Measurements from ENCODE around the gene FEM1A. TPM values are rescaled to one million over a fixed set of nuclear protein-coding genes. Genes with fewer than 3 reads are reported as not detected.

FEM1A gene
- polyA plus RNA-seq, 1 of the 3 experiments (the other 2 are of a cell fraction): 4.8 TPM

GRCh38 chr19:4816950-4817278, 25.4 kb downstream of the FEM1A start (continued):
- TF ChIP-seq YY1 (IDR thresholded peaks at IDR 0.05; ENCODE audit: low read depth) (no peak), MEF2A (IDR thresholded peaks at IDR 0.05; ENCODE audit: borderline replicate concordance, low read depth) (no peak)
- TF ChIP-seq, protein P1, sequence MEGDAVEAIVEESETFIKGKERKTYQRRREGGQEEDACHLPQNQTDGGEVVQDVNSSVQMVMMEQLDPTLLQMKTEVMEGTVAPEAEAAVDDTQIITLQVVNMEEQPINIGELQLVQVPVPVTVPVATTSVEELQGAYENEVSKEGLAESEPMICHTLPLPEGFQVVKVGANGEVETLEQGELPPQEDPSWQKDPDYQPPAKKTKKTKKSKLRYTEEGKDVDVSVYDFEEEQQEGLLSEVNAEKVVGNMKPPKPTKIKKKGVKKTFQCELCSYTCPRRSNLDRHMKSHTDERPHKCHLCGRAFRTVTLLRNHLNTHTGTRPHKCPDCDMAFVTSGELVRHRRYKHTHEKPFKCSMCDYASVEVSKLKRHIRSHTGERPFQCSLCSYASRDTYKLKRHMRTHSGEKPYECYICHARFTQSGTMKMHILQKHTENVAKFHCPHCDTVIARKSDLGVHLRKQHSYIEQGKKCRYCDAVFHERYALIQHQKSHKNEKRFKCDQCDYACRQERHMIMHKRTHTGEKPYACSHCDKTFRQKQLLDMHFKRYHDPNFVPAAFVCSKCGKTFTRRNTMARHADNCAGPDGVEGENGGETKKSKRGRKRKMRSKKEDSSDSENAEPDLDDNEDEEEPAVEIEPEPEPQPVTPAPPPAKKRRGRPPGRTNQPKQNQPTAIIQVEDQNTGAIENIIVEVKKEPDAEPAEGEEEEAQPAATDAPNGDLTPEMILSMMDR (IDR thresholded peaks at IDR 0.05): no peak

DNA sequence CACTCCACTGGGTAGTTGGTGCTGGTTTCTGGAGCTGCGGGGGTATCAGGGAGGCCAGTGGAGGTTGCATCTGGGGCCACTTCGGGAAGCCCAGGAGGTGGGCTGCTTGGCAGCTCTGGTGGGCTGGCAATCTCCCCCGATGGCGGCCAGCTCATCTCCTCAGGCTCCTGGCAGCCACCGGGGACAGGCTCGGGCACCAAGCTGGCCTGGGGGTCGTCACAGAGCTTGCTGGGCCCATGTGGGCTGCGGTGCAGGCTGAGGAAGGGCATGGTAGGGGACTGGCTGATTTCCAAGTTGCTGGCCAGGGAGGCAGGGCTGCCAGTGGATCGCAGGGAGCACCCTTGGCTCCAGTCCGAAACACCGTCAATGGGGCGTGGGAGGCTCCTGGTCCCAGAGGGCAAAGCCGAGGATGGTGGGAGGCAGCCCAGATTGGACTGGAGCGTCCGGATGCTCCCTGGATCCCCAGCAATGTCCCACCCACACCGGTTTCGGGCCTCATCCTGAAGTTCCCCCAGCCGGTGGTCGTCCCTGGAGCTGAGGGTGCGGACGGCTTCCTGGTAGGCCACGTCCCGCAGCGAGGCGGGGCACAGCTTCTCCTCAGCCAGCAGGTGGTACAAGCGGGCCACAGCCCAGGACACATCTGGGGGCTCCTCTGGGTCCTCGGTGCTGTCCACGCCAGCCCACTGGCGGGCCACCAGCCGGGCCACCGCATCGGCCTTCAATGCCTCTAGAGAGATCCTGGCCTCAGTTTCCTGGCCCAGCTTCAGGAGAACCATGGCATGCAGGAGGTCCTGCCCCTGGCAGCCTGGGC, 26.1 kb downstream of the FEM1A start:
- peaks cover 40% of the 10 kb centered on the region for H3K79me2 ChIP-seq (ENCODE audit: insufficient read depth)
- ChIA-PET CTCF (interaction anchor here (0.9 to 2.6 kb wide), 7 partner anchors 8 to 95 kb away, joined by 3 to 24 read pairs (median 3); partner anchors contain the start of gene FEM1A), POLR2A (no interaction called here)
- no peak overlapping the region for H3K4me3 ChIP-seq (ENCODE audit: low read depth in 2 of 2, low read length in 1 of 2)
- no peak overlapping the region for H3K9ac ChIP-seq
- H3K4me1 ChIP-seq (ENCODE audit: control insufficient read depth in 1 of 2, insufficient read depth in 2 of 2, low read depth in 1 of 2, low read length in 1 of 2): peaks cover 3 to 7% of the 10 kb centered on the region in 2 experiments; a peak in 2 of 4 replicates
- no peaks in the 10 kb centered on the region for H4K20me1 ChIP-seq (ENCODE audit: insufficient read depth)
- no peak overlapping the region for H3K4me2 ChIP-seq
- TF ChIP-seq FOXJ3 (CRISPR knock-in tag; IDR thresholded peaks at IDR 0.05) (no peak), RAD21 (IDR thresholded peaks at IDR 0.05; ENCODE audit: low read length) (no peak), GABPA (IDR thresholded peaks at IDR 0.05; ENCODE audit: low read depth) (no peak), EZH2phosphoT487 (IDR thresholded peaks at IDR 0.05; ENCODE audit: borderline replicate concordance, low read depth) (no peak), SMC3 (IDR thresholded peaks at IDR 0.05; ENCODE audit: low read depth, low read length) (no peak), JUND (IDR thresholded peaks at IDR 0.05) (no peak)
- TF ChIP-seq, protein P2, sequence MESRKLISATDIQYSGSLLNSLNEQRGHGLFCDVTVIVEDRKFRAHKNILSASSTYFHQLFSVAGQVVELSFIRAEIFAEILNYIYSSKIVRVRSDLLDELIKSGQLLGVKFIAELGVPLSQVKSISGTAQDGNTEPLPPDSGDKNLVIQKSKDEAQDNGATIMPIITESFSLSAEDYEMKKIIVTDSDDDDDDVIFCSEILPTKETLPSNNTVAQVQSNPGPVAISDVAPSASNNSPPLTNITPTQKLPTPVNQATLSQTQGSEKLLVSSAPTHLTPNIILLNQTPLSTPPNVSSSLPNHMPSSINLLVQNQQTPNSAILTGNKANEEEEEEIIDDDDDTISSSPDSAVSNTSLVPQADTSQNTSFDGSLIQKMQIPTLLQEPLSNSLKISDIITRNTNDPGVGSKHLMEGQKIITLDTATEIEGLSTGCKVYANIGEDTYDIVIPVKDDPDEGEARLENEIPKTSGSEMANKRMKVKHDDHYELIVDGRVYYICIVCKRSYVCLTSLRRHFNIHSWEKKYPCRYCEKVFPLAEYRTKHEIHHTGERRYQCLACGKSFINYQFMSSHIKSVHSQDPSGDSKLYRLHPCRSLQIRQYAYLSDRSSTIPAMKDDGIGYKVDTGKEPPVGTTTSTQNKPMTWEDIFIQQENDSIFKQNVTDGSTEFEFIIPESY (IDR thresholded peaks at IDR 0.05; ENCODE audit: borderline replicate concordance, low read depth): no peak
- no peak for DNase-seq
- H3K9me2 ChIP-seq: no peaks in the 10 kb centered on the region
- H3K27ac ChIP-seq (ENCODE audit: low read depth in 2 of 2, low read length in 1 of 2): no peak overlapping the region
- no peaks in the 10 kb centered on the region for H3K27me3 ChIP-seq (ENCODE audit: insufficient read depth)
- H2AFZ ChIP-seq (ENCODE audit: low read depth): no peak overlapping the region
- 97% methylated on average over 7 of the region's 32 CpGs for WGBS (ENCODE audit: low lambda C conversion rate)
- peaks cover 29% of the 10 kb centered on the region for H3F3A ChIP-seq (replicated peaks; ENCODE audit: insufficient read depth)
- H3K9me3 ChIP-seq: no peaks in the 10 kb centered on the region
- H3K36me3 ChIP-seq (replicated peaks in 1 of 2; ENCODE audit: control insufficient read depth in 1 of 2, insufficient read depth in 2 of 2, low read length in 1 of 2): peaks cover 4 to 17% of the 10 kb centered on the region in 2 experiments

- Histone ChIP-seq H3K27me3 (ENCODE audit: insufficient read depth) (no peaks in the 10 kb centered on the region), H3K9ac (no peak overlapping the region), H3K9me2 (no peaks in the 10 kb centered on the region), H3K27ac (ENCODE audit: low read depth in 2 of 2, low read length in 1 of 2) (no peak overlapping the region), H4K20me1 (ENCODE audit: insufficient read depth) (0 out of 2 replicates have a peak, but pooled peaks cover 3% of the 10 kb centered on the region), H2AFZ (ENCODE audit: low read depth) (no peak overlapping the region), H3K4me3 (ENCODE audit: low read depth in 2 of 2, low read length in 1 of 2) (no peak overlapping the region), H3K79me2 (ENCODE audit: insufficient read depth) (peaks cover 75% of the 10 kb centered on the region), H3K4me1 (ENCODE audit: control insufficient read depth in 1 of 2, insufficient read depth in 2 of 2, low read depth in 1 of 2, low read length in 1 of 2) (no peaks in the 10 kb centered on the region), H3K36me3 (replicated peaks in 1 of 2; ENCODE audit: control insufficient read depth in 1 of 2, insufficient read depth in 2 of 2, low read length in 1 of 2) (peaks cover 3 to 17% of the 10 kb centered on the region in 2 experiments), H3K4me2 (no peak overlapping the region), H3K9me3 (no peaks in the 10 kb centered on the region), H3F3A (replicated peaks; ENCODE audit: insufficient read depth) (peaks cover 3% of the 10 kb centered on the region)
- CTCF ChIA-PET: interaction anchor here (7.4 to 8.1 kb wide), 2 partner anchors 12 to 30 kb away, joined by 44 to 47 read pairs; no protein-coding TSS in a partner anchor
- POLR2A ChIA-PET: no interaction called here
- 90% methylated on average over 4 of the region's 4 CpGs for WGBS (ENCODE audit: low lambda C conversion rate)
- no peak for DNase-seq
- no peak for TF ChIP-seq NRF1 (IDR thresholded peaks at IDR 0.05; ENCODE audit: low read depth, low read length)
- TF ChIP-seq, protein P3, sequence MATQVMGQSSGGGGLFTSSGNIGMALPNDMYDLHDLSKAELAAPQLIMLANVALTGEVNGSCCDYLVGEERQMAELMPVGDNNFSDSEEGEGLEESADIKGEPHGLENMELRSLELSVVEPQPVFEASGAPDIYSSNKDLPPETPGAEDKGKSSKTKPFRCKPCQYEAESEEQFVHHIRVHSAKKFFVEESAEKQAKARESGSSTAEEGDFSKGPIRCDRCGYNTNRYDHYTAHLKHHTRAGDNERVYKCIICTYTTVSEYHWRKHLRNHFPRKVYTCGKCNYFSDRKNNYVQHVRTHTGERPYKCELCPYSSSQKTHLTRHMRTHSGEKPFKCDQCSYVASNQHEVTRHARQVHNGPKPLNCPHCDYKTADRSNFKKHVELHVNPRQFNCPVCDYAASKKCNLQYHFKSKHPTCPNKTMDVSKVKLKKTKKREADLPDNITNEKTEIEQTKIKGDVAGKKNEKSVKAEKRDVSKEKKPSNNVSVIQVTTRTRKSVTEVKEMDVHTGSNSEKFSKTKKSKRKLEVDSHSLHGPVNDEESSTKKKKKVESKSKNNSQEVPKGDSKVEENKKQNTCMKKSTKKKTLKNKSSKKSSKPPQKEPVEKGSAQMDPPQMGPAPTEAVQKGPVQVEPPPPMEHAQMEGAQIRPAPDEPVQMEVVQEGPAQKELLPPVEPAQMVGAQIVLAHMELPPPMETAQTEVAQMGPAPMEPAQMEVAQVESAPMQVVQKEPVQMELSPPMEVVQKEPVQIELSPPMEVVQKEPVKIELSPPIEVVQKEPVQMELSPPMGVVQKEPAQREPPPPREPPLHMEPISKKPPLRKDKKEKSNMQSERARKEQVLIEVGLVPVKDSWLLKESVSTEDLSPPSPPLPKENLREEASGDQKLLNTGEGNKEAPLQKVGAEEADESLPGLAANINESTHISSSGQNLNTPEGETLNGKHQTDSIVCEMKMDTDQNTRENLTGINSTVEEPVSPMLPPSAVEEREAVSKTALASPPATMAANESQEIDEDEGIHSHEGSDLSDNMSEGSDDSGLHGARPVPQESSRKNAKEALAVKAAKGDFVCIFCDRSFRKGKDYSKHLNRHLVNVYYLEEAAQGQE (IDR thresholded peaks at IDR 0.05; ENCODE audit: low read depth, low read length): no peak
- TF ChIP-seq, protein P4, sequence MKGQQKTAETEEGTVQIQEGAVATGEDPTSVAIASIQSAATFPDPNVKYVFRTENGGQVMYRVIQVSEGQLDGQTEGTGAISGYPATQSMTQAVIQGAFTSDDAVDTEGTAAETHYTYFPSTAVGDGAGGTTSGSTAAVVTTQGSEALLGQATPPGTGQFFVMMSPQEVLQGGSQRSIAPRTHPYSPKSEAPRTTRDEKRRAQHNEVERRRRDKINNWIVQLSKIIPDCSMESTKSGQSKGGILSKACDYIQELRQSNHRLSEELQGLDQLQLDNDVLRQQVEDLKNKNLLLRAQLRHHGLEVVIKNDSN (IDR thresholded peaks at IDR 0.05; ENCODE audit: borderline replicate concordance, low read depth): no peak
- TF ChIP-seq JUND (IDR thresholded peaks at IDR 0.05): no peak
- TF ChIP-seq MXI1 (IDR thresholded peaks at IDR 0.05; ENCODE audit: low read depth, low read length): no peak
- TF ChIP-seq, protein P5, sequence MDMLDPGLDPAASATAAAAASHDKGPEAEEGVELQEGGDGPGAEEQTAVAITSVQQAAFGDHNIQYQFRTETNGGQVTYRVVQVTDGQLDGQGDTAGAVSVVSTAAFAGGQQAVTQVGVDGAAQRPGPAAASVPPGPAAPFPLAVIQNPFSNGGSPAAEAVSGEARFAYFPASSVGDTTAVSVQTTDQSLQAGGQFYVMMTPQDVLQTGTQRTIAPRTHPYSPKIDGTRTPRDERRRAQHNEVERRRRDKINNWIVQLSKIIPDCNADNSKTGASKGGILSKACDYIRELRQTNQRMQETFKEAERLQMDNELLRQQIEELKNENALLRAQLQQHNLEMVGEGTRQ (IDR thresholded peaks at IDR 0.05; ENCODE audit: borderline replicate concordance, low read depth, low read length): no peak
These were observed 29.7 kb downstream of the FEM1A start for GRCh38 chr19:4821265-4821664.

Measured in SK-N-SH (cell line).